ENCODE measurements around the gene HEXD.
"Not testable (repeated sequence)": the region's sequence is repeated elsewhere in the genome, so short reads cannot be mapped to it uniquely, and the experiment has no call there.

The HEXD gene

GRCh38 chr17:82418001-82418986 is at the start of gene HEXD, which contains the start of gene OGFOD3:
Gene HEXD, plus strand, starts transcription at chr17:82418347. Its CDS starts 1,453 bp downstream, at chr17:82419800.
Gene OGFOD3, minus strand, starts transcription at chr17:82418586. Its CDS starts 101 bp downstream, at chr17:82418485.
- DNase-seq (ENCODE audit: low read depth in 3 of 3), result peak; percentile 62 to 78 (median 66)

GRCh38 chr17:82369211-82369610 is 48.9 kb upstream of the HEXD start:
- DNase-seq (ENCODE audit: low read depth in 3 of 3), result no peak

DNA sequence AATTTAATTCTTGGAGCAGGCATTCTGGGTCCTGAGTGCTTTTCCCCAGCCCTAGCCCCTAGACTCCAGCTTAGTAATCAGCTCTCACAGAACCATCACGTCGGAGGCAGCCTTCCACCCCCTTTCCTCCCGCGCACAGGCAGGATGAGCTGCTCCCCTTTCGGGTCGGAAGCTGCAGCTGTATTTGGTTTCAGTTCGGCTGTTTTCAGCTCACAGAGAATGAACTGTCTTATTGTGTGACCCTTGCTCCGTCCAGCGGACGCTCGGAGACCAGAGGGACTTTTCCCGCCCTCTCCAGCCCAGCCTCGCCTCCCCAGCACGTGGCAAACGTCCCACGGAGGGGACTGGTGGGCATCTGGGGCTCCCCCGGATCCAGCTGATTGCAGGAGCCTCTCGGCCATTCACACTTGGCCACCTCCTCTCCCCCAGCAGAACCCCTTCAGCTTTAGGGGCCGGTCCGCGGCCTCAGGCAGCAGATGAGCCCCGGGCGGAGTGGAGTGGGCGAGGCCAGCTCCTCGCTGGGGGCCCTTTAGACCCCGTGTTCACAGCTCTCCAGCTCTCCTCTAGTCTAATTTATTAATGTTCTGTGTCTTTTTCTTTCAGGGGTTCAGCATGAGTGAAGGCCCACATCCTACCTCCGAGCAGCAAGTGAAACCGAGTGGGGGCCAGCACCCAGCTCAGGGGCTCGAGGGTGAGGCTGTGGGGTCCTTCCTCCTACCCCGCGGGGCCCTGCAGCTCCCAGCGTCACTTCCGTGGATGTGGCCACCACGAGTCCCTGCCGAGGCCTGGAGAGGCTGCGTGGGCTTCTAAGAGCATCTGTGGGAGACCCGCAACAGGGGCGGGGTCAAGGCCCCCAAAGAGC is 47.4 kb upstream of the HEXD start:
- no peak for DNase-seq (ENCODE audit: low read depth in 3 of 3)

- DNase-seq (ENCODE audit: low read depth in 3 of 3), result no peak
Measured at GRCh38 chr17:82371333-82372248, 46.6 kb upstream of the HEXD start, which contains the start of gene UTS2R. Gene UTS2R, plus strand, starts transcription at chr17:82371765. Its CDS starts 2,560 bp downstream, at chr17:82374325.

DNA sequence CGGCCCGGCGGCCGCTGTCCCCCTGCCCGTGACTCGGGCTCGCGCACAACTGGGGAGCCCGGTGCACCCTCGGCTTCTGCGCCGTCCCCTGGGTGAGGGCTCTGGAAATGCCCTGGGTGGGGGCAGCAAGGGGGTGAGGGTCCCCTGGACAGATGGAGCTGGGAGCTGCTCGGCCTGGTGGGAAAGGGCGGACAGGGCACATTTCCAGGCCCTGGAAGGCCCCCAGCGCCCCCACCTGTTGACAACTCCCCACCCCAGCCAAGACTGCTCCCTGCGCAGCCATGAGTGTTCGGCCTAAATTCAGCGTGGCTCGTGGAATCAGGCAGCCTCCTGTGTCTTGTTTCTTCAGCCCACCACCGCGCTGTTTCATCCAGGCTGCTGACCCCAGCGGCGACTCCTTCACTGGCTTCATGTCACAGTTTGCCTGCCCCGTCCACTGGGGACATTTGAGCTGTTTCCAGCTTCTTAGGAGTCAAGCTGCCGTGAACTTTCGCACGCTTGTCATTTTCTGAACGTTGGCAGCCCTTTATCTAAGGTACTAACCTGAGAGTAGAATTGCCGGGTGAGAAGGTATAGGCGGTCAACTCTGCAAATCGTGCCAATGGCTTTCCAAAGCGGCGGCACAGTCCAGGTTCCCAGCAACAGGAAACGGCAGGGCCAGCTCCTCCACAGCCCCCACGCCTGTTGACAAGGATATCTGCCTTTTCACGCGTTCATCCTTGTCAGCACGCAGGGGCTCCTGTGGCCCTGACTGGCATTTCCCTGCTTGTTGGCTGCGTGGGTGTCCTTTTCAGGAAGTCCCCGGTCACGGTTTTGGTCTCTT is 45.7 kb upstream of the HEXD start:
- DNase-seq (ENCODE audit: low read depth in 3 of 3), result no peak

DNA sequence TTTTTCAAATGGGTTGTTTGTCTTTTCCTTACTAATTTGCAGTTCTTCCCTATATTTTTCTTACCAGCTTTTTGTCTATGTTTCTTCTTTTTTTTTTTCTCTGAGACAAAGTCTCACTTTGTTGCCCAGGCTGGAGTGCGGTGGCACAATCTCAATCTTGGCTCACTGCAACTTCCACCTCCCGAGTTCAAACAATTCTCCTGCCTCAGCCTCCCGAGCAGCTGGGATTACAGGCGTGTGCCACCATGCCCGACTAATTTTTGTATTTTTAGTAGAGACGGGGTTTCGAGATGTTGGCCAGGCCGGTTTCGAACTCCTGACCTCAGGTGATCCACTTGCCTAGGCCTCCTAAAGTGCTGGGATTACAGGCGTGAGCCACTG is 45.1 kb upstream of the HEXD start:
- DNase-seq (ENCODE audit: low read depth in 3 of 3), result not testable (repeated sequence)

- DNase-seq (ENCODE audit: low read depth in 3 of 3), result no peak
Measured at GRCh38 chr17:82373731-82374625, 44.2 kb upstream of the HEXD start.

DNA sequence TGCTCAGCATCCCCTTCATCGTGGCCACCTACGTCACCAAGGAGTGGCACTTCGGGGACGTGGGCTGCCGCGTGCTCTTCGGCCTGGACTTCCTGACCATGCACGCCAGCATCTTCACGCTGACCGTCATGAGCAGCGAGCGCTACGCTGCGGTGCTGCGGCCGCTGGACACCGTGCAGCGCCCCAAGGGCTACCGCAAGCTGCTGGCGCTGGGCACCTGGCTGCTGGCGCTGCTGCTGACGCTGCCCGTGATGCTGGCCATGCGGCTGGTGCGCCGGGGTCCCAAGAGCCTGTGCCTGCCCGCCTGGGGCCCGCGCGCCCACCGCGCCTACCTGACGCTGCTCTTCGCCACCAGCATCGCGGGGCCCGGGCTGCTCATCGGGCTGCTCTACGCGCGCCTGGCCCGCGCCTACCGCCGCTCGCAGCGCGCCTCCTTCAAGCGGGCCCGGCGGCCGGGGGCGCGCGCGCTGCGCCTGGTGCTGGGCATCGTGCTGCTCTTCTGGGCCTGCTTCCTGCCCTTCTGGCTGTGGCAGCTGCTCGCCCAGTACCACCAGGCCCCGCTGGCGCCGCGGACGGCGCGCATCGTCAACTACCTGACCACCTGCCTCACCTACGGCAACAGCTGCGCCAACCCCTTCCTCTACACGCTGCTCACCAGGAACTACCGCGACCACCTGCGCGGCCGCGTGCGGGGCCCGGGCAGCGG is 43.4 kb upstream of the HEXD start:
- DNase-seq (ENCODE audit: low read depth in 3 of 3), result no peak

DNA sequence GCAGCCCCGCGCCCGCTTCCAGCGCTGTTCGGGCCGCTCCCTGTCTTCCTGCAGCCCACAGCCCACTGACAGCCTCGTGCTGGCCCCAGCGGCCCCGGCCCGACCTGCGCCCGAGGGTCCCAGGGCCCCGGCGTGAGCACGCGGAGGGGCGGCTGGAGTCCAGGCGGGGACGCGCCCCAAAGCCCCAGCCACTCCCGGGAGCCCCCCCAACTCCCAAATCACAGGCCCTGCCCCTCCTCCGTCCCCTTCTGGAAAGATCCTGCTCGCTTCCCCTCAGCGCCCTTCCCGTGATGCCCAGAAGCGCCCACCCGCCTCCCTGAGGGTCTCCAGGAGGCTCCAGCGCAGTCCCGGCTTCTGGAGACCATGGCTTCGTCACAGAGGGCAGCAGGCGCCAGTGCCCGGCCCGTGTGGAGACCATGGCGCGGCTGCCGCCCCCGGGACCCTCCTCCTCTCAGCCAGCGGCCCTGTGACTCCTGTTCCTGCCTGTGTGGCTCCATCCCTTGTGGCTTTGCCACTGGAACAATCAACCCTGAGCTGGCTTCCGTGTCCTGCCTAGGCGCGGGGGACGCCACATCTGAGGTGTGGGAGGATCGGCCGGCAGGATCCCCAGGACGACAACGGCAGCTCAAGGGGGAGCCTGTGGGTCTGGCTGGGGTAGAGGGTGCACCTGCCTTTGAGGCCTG is 42.6 kb upstream of the HEXD start:
- DNase-seq (ENCODE audit: low read depth in 3 of 3), result no peak

GRCh38 chr17:82376042-82376730 is 42.0 kb upstream of the HEXD start:
- no peak for DNase-seq (ENCODE audit: low read depth in 3 of 3)

DNA sequence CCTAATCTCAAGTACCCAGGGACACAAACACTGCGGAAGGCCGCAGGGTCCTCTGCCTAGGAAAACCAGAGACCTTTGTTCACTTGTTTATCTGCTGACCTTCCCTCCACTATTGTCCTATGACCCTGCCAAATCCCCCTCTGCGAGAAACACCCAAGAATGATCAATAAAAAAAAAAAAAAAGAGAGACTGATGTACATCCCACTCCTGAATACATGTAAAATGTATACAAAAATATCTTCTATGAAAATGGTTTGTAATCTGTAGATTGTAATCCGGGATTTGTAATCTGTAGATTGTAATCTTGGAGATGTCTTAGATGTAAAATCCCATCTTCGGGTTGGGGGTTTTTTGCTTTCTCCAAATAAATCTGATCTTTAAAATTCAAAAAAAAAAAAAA is 40.9 kb upstream of the HEXD start:
- not testable (repeated sequence) for DNase-seq (ENCODE audit: low read depth in 3 of 3)

DNA sequence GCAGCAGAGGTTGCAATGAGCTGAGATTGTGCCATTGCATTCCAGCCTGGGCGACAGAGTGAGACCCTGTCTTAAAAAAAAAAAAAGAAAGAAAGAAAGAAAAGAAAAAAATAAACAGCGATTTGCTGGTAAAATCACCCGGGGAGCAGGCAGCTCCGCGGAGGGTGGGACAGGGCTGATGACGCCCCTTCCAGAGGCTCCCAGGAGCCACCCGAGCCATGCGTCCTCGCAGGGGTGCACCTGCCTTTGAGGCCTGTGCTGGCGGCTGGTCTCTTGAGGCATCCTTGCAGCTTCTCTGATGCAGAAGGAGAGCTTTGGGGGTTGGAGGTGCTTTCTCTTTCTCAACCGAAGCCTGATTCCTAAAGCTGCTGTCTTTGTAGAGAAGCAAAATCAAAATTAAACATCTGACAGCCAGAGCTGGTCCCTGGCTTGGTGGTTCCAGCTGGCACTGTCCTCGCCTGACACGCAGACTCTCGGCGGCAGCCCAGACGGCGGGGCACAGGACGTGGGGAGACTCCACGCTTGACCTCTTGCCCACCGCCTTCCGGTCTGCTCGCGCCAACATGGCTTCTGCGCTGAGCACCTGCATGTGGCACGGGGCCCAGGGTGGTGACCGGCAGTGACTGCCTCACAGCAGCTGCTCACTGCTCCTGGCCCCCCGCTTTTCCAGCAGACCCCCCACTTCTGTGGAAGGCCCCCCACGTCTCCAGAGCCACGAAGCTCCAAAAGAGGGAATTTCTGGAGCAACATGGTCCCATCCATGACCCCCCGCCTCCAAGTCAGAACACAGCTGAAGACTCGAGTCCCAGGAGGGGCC is 40.0 kb upstream of the HEXD start:
- DNase-seq (ENCODE audit: low read depth in 3 of 3), result no peak

DNA sequence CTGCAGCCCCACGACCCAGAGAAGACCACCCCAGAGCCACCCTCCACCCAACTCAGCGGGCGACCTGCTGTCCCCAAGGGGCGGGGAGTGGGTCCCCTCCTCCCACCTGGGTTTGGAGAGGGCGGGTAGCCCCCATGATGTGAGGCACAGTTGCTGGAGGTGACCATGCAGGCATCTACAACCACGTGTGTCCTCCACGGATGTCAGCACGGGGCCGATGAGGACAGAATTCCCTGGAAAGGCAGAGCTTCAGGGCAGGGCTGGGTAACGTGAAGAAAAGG is 39.5 kb upstream of the HEXD start:
- no peak for DNase-seq (ENCODE audit: low read depth in 3 of 3)

GRCh38 chr17:82380860-82381702 is 37.1 kb upstream of the HEXD start:
- no peak for DNase-seq (ENCODE audit: low read depth in 3 of 3)

DNA sequence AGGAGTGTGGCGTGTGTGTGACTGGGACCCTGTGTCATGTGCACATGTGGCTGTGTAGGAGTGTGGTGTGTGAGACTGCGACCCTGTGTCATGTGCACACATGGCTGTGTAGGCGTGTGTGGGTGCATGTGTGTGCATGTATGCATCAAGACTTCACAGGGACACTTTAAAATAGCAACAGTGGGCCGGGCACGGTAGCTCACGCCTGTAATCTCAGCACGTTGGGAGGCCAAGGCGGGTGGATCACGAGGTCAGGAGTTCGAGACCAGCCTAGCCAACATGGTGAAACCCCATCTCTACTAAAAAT is 36.5 kb upstream of the HEXD start:
- not testable (repeated sequence) for DNase-seq (ENCODE audit: low read depth in 3 of 3)

Data from stimulated activated CD4-positive, alpha-beta T cell treated with anti-CD3 and anti-CD28 coated beads, TNF-alpha, amount 100 ng/mL, for 48 hours (primary cell).